ENCODE measurements around the gene METTL21C.

The METTL21C gene

GRCh38 chr13:102697929-102698648, 3.2 kb upstream of the METTL21C start:
- no peak for DNase-seq (ENCODE audit: low read depth in 2 of 3, low spot score in 1 of 3)

DNA sequence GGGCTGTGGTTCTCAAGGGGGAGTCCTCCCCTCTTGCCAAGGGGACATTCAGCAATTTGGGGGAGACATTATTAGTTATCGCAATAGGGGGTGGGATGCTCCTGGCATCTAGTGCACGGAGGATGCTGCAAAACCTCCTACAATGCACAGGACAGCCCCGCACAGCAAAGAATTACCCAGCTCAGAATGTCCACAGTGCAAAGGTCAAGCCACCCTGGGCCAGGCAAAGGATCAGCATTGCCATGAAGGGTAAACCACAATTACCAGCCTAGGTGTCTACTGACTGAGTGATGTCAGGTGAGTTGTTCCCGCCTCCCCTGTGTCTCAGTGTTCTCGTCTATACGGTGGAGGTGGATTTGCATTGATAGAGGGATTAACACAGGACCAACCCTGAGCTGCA, 2.4 kb upstream of the METTL21C start:
- DNase-seq (ENCODE audit: low read depth in 2 of 3, low spot score in 1 of 3) = no peak

DNA sequence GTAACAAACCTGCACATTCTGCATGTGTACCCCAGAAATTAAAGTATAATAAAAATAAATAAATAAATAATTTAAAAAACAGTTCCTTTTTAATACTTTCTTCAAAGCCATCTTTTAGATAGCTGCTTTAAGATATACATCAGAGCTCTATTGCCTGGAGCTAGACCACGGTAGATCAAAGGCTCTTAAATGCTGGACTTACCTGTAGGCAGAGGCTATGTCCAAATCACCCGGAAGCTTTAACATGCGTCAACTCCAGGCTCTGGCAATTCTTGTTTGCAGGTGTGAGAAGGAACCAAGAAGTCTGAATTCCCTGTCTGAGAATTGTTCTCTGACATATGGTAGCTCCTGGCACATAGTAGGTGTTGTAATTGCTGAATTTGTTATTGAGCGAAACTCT, 1.6 kb upstream of the METTL21C start:
- no peak for DNase-seq (ENCODE audit: low read depth in 2 of 3, low spot score in 1 of 3)

- no peak for DNase-seq (ENCODE audit: low read depth in 2 of 3, low spot score in 1 of 3)
Observed at GRCh38 chr13:102693776-102694175, 1.1 kb downstream of the METTL21C start.

GRCh38 chr13:102693250-102693649, 1.6 kb downstream of the METTL21C start:
- DNase-seq (ENCODE audit: low read depth in 2 of 3, low spot score in 1 of 3) = no peak

DNA sequence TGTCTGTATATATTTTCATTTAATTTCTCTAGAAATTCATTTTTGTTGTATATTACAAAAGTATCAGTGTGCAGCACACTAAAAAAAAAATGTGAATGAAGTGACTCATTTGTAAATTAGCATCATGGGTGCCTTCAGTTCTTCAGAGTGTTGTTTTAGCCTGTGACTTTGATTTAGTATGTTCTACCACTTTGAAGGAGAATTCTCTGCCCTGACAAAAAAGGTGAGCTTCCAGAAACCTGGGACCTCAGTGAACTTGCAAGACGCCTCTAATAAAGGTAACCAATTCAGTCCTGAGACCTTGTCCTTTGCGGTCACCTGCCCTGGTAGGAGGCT, 2.4 kb downstream of the METTL21C start:
- no peak for DNase-seq (ENCODE audit: low read depth in 2 of 3, low spot score in 1 of 3)

GRCh38 chr13:102690883-102691282, 4.0 kb downstream of the METTL21C start:
- DNase-seq (ENCODE audit: low read depth in 2 of 3, low spot score in 1 of 3) = no peak

GRCh38 chr13:102688306-102688973, 6.4 kb downstream of the METTL21C start:
- no peak for DNase-seq (ENCODE audit: low read depth in 2 of 3, low spot score in 1 of 3)

DNA sequence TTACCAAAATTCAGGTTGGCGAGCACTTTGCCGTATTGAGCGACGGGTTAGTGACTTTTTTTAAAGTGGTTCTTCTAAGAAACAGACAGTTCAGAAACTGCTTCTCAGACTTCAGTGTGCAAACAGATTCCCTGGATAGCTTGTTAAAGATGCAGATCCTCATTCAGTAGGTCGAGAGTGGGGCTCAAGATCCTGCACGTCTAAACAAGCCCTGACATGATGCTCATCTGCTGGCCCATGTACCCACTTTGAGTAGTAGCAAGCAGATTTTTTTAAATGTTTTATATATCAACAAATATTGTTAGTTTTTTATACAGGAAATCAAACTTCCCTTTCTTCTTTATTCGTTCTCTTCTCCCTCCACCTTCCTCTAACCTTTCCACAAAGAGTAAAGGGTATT, 7.3 kb downstream of the METTL21C start:
- DNase-seq (ENCODE audit: low read depth in 2 of 3, low spot score in 1 of 3) = no peak

- no peak for DNase-seq (ENCODE audit: low read depth in 2 of 3, low spot score in 1 of 3)
Observed at GRCh38 chr13:102686024-102686423, 8.8 kb downstream of the METTL21C start.

- no peak for DNase-seq (ENCODE audit: low read depth in 2 of 3, low spot score in 1 of 3)
Observed at GRCh38 chr13:102683637-102684036, 11.2 kb downstream of the METTL21C start.

GRCh38 chr13:102682727-102683126, 12.1 kb downstream of the METTL21C start:
- DNase-seq (ENCODE audit: low read depth in 2 of 3, low spot score in 1 of 3) = no peak

DNA sequence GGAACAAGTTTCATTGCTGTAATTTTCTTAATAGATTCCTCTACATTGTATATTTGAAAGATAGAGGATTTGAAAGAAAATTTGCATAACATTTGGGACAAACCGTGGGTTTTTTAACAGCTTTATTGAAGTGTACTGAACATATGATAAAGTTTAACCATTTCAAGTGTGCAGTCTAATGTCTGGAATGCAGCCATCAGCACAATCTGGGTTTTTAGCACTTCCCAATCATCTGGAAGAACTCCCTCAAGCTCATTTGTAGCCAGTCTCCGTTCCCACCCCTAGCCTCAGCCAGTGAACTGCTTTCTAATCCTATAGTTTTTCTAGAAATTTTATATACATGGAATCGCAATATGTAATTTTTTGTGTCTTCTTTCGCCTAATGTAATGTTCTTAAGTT, 12.6 kb downstream of the METTL21C start:
- DNase-seq (ENCODE audit: low read depth in 2 of 3, low spot score in 1 of 3) = no peak

DNA sequence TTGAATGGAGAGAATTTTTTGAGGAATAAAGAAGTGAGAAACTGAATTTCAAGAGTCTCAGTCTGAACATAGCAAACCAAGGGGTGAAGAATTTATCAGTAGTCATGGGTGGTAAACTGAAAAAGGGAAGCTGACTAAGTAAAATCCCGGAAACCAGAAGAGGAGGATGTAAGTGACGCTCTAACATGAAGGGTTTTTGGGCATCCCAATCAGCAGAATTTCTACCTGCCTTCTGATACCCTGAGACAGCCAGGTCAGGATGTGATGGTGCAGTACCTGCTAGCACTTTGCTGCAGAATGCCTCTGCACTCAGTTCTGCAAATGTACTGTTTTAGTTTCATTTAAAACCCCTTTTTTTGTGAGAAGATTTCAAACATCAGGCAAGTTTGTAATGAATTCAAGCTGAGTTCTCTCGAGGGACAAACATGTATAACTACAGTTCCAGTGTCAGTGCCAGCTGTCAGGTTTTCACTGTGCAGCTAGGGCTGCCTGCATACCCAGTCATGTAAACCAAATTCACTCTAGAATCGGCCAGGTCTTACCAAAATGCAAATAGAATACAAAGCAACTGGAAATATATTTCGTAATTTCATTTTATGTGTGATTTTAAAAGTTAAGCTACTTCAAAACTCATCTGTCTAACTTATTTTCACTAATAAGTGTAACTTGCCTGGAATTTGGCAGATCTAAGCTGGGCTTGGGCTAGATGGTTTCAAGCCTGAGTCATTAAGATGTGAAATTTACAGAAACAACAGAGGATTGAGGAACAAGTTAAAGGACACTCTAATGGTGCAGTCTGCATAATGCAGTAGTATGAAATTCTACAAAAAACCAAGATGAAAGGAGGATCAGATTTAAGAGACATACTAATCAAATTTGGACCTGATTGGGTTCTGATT, 13.8 kb downstream of the METTL21C start:
- no peak for DNase-seq (ENCODE audit: low read depth in 2 of 3, low spot score in 1 of 3)

- DNase-seq (ENCODE audit: low read depth in 2 of 3, low spot score in 1 of 3) = no peak
Observed at GRCh38 chr13:102680133-102680717, 14.6 kb downstream of the METTL21C start.

- no peak for DNase-seq (ENCODE audit: low read depth in 2 of 3, low spot score in 1 of 3)
Observed at GRCh38 chr13:102679449-102680132, 15.3 kb downstream of the METTL21C start.

- DNase-seq (ENCODE audit: low read depth in 2 of 3, low spot score in 1 of 3) = no peak
Observed at GRCh38 chr13:102678339-102679107, 16.3 kb downstream of the METTL21C start.

DNA sequence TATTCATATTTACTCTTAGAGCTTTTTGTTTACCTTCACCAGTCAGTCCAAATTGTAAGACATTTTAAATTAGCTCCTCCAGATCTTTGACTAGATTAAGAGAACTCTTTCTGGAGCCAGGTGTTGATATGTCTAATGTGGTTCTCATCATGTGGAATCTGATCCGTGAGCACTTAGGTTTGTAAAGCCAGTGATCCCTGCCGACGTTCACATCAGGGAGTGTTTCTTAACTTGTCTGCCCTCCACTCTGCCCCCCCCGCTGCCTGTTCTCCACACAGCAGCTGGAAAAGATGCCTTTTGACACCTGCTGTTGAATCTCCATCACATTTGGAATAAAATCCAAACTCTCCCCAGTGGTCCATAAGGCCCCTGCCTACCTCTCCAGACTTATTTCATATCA, 17.7 kb downstream of the METTL21C start:
- DNase-seq (ENCODE audit: low read depth in 2 of 3, low spot score in 1 of 3) = no peak

- no peak for DNase-seq (ENCODE audit: low read depth in 2 of 3, low spot score in 1 of 3)
Observed at GRCh38 chr13:102675115-102675514, 19.7 kb downstream of the METTL21C start.

- no peak for DNase-seq (ENCODE audit: low read depth in 2 of 3, low spot score in 1 of 3)
Observed at GRCh38 chr13:102670130-102670529, 24.7 kb downstream of the METTL21C start.

Measured in stimulated activated CD4-positive, alpha-beta T cell treated with anti-CD3 and anti-CD28 coated beads, Interleukin-12 subunit alpha, Interleukin-12 subunit beta, amount 100 ng/mL, for 48 hours (primary cell).